Small intestine (tissue), 7 donors: Measurements from ENCODE around the gene UQCRC2. TPM values are rescaled to one million over a fixed set of nuclear protein-coding genes. Genes with fewer than 3 reads are reported as not detected.
A peak's percentile ranks its signal among the peaks of the same experiment; 100 is the strongest.

ENCODE experiments used
- DNase-seq, 2 donors: peaks; one replicate each; pipeline versions ENCODE4 v3.0.0 to v3.0.0-alpha.2; 2013
- FAIRE-seq: peaks from 2 replicates; lab custom pipeline; 2012; peaks lifted over from hg19 to GRCh38; lab: Jason Lieb, UNC
- H3K27ac ChIP-seq, 3 donors: one replicate each; pipeline ENCODE4 v1.5.1; 2013; ENCODE audit warnings: low read length in 2 of 3, mild to moderate bottlenecking in 2 of 3, control low read depth in 1 of 3, inconsistent platforms in 1 of 3, low read depth in 1 of 3, moderate library complexity in 1 of 3
- H3K27me3 ChIP-seq, 3 donors: one replicate each; pipeline ENCODE4 v1.6.1; 2013; ENCODE audit warnings: low read length in 3 of 3, inconsistent platforms in 1 of 3; ENCODE audit not compliant: control insufficient read depth in 3 of 3, insufficient read depth in 3 of 3
- H3K36me3 ChIP-seq, 3 donors: one replicate each; pipeline ENCODE4 v1.6.1; 2013; ENCODE audit warnings: low read length in 3 of 3, inconsistent platforms in 1 of 3, low read depth in 1 of 3, mild to moderate bottlenecking in 1 of 3, moderate library complexity in 1 of 3; ENCODE audit not compliant: control insufficient read depth in 3 of 3, insufficient read depth in 2 of 3
- H3K4me1 ChIP-seq, 3 donors: one replicate each; pipeline ENCODE4 v1.6.1; 2013; ENCODE audit warnings: low read length in 2 of 3, inconsistent platforms in 1 of 3, low read depth in 1 of 3, mild to moderate bottlenecking in 1 of 3, moderate library complexity in 1 of 3; ENCODE audit not compliant: control insufficient read depth in 3 of 3, insufficient read depth in 2 of 3
- H3K4me3 ChIP-seq, 3 donors: one replicate each; pipeline ENCODE4 v1.5.1; 2013; ENCODE audit warnings: low read length in 3 of 3, control low read depth in 1 of 3, inconsistent platforms in 1 of 3, low read depth in 1 of 3, mild to moderate bottlenecking in 1 of 3, moderate library complexity in 1 of 3
- H3K9me3 ChIP-seq, 2 donors: one replicate each; pipeline ENCODE4 v1.6.1; 2013; ENCODE audit warnings: low read depth in 1 of 2, low read length in 1 of 2; ENCODE audit not compliant: control insufficient read depth in 2 of 2, insufficient read depth in 1 of 2
- WGBS, 3 donors: extraction: QIAGEN DNeasy Blood & Tissue Kit; methylation state at CpG; one replicate each; pipeline ENCODE4 v1.1.7; 2013; 5-methylcytosine and 5-hydroxymethylcytosine counted together
- polyA plus RNA-seq, 4 donors: library from polyadenylated mRNA; stranded (reverse) in 3 of 4; unstranded in 1 of 4; fragments of 200-250 nt in 3 of 4; fragments of 120-200 nt in 1 of 4; gene quantifications; one replicate each; pipeline versions ENCODE4 v1.2.1 to v1.2.3, GENCODE V29; 2013
- donor health status: healthy with polysubstance abuse.
- donor health status: control.
- donor health status: control.
- donor health status: Bipolar disorder and iron deficiency.
- donor health status: healthy.

Gene UQCRC2
- polyA plus RNA-seq, 4 donors: 245 to 408 (median 299) TPM

DNA sequence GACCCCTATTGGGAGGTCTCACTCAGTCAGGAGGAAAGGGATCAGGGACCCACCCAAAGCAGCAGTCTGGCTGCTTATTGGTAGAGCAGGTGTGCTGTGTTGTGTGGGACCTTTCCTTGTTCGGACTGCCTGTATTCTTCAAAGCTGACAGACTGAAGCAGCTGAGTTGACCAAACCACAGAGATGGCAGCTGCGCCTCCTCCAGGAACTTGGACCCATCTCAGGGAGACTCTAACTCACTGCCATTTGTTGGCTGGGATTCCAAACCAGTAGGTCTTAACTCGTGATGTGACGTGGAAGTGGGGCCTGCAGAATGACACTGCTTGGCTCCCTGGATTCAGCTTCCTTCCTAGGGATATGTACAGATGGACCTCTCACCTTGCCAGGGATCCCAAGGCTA lies 9.6 kb upstream of the UQCRC2 start:
- FAIRE-seq (no peak), DNase-seq (no peak)
- 91 to 94% (median 92%) methylated on average over 4 of the region's 4 CpGs for WGBS, 3 donors
- H3K27ac ChIP-seq: no peak overlapping the region
- H3K36me3 ChIP-seq: no peaks in the 10 kb centered on the region
- H3K4me1 ChIP-seq: peaks cover 0 to 6% (median 0%) of the 10 kb centered on the region in 3 donors
- H3K9me3 ChIP-seq: no peaks in the 10 kb centered on the region
- H3K4me3 ChIP-seq: no peak overlapping the region
- no peaks in the 10 kb centered on the region for H3K27me3 ChIP-seq

GRCh38 chr16:21946889-21947635 lies 6.1 kb upstream of the UQCRC2 start:
- Histone ChIP-seq H3K4me1 (peaks cover 3 to 16% (median 6%) of the 10 kb centered on the region in 3 donors), H3K36me3 (no peaks in the 10 kb centered on the region), H3K27ac (peak overlapping the region in 1 of 3 donors; percentile 72), H3K27me3 (no peaks in the 10 kb centered on the region), H3K9me3 (no peaks in the 10 kb centered on the region), H3K4me3 (no peak overlapping the region)
- DNase-seq: peak; percentile 33 to 62
- WGBS, 3 donors: 33 to 59% (median 34%) methylated on average over 9 of the region's 9 CpGs
- no peak for FAIRE-seq

DNA sequence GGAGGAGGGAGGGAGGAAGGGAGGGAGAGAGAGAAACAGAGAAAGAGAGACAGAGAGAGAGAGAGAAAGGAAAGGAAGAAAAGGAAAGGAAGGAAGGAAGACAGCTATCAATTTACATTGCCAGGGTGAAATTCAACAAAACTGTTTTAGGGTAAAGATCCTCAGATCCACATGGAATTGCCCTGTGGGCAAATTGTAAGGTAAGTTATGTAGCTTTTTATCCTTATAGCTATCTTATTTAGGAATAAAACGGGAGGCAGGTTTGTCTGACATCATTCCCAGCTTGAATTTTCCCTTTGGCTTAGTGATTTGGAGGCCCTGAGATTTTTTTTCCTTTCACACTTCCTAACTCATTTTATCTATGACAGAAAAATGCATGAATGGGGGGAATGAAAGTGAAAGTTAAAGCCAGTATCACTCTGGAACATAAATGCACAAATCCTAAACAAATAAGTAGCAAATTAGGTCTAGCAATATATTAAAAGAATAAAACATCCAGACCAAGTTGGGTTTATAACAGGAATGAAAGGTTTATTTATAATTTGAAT lies 3.4 kb upstream of the UQCRC2 start:
- FAIRE-seq (no peak), DNase-seq (peak in 1 of 2 donors; percentile 24)
- Histone ChIP-seq H3K27me3 (no peaks in the 10 kb centered on the region), H3K4me1 (peaks cover 3 to 18% (median 13%) of the 10 kb centered on the region in 3 donors), H3K9me3 (no peaks in the 10 kb centered on the region), H3K27ac (no peak overlapping the region), H3K36me3 (no peaks in the 10 kb centered on the region), H3K4me3 (no peak overlapping the region)
- 22 to 42% (median 30%) methylated on average over 1 of the region's 1 CpG for WGBS, 3 donors

DNA sequence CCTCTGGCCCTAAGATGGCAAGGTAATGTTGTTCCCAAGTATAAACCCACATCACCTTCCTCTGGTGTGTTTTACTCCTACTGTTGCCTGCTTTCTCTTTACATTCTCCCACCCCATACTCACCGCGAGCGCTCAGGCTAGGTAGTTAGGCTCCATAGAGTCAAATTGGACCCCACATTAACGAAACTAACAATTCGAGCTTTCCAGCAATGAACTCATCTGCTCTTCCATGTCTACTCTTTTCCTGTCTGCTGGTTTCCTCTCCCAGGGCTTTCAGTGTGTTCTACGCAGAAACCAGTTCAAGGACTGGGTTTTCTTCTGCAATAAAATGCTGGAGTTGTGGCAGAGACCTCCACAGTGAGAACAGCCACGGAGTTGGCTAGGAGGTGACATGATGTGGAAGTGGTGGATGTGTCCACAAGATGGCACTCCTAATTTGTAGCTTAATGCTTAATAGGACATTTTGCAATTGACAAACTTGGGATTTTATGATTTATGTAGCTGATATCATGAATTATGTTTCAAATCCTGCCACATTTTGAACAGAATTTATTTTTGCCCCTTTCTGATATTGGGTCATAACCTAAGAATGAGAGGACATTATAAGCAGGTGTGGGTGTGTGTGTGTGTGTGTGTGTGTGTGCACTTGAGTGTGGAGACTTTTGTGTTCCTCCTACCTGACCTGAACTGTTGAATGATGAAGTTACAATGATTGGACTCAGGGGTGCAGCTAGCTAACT lies 2.2 kb upstream of the UQCRC2 start:
- Histone ChIP-seq H3K4me1 (peaks cover 3 to 18% (median 13%) of the 10 kb centered on the region in 3 donors), H3K9me3 (no peaks in the 10 kb centered on the region), H3K27me3 (no peaks in the 10 kb centered on the region), H3K4me3 (no peak overlapping the region), H3K27ac (peak overlapping the region in 1 of 3 donors; percentile 98), H3K36me3 (peaks cover 0 to 3% (median 0%) of the 10 kb centered on the region in 3 donors)
- DNase-seq (peak; percentile 46 to 51), FAIRE-seq (no peak)
- 75 to 77% (median 76%) methylated on average over 7 of the region's 7 CpGs for WGBS, 3 donors

DNA sequence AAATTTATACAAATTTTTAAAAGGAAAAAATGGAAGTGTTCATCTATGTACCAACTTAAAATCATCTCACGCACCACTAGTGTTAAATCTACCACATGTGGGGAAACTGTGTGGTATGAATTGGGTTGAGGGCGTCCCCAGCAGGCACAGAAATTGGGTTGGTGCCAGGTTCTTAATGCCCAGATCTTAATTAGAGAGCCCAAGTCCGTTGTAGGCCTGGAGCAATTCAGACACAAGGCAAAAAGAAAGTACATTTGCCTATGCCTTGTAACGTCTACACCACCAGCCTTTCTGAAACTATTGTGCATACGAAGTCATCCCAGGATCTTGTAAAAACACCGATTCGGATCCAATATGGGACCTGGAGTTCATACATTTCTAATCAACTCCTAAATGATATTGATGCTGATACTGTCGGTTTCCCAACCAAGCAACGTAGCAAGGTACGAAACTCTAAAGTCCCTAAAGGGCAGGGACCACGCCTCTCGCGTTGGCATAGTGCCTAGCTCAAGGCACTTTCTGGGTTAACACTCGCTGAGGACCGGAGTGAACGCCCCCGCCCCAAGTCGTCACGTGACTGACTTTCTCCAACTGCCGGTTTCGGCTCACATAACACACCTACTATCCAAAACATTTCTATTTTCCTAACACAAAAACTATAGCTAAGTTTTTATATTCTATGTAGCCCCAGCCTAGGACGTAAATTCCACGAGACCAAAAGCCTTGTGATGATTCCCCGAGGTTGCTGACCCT lies 945 bp upstream of the UQCRC2 start:
- Histone ChIP-seq H3K9me3 (no peaks in the 10 kb centered on the region), H3K36me3 (peaks cover 0 to 15% (median 3%) of the 10 kb centered on the region in 3 donors), H3K27ac (peak overlapping the region; percentile 96 to 98 (median 97)), H3K4me3 (peak overlapping the region; percentile 87 to 92 (median 91)), H3K27me3 (no peaks in the 10 kb centered on the region), H3K4me1 (peaks cover 3 to 18% (median 13%) of the 10 kb centered on the region in 3 donors)
- DNase-seq (peak; percentile 93 to 98), FAIRE-seq (no peak)
- 1 to 2% (median 1%) methylated on average over 24 of the region's 24 CpGs for WGBS, 3 donors

DNA sequence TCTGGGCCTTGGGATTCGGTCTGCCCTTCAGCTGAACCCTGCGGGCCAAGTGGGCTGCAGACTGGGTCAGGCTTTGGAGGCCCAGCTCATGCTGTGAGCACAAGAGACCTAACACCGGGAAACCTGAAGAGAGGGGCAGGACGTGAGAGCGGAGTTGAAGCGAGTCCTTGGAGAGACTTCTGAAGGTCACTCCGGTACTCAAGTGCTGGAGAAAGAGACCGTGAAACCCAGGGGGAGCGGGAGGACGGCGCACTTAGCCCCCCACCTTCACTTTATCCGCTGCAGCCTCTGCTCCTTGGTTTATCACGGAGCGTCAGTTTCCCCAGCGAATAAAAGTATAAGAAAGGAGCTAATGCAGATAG lies 361 bp downstream of the UQCRC2 start:
- no peaks in the 10 kb centered on the region for H3K27me3 ChIP-seq
- H3K9me3 ChIP-seq: no peaks in the 10 kb centered on the region
- FAIRE-seq (no peak), DNase-seq (no peak)
- peak overlapping the region; percentile 87 to 92 (median 91) for H3K4me3 ChIP-seq
- WGBS, 3 donors: 0% methylated on average over 15 of the region's 15 CpGs
- peaks cover 3 to 13% (median 12%) of the 10 kb centered on the region in 3 donors for H3K4me1 ChIP-seq
- H3K36me3 ChIP-seq: peaks cover 0 to 18% (median 7%) of the 10 kb centered on the region in 3 donors
- peak overlapping the region; percentile 96 to 98 (median 97) for H3K27ac ChIP-seq

GRCh38 chr16:21957714-21958346 lies 4.7 kb downstream of the UQCRC2 start:
- Histone ChIP-seq H3K4me3 (no peak overlapping the region), H3K9me3 (no peaks in the 10 kb centered on the region), H3K4me1 (peaks cover 0 to 6% (median 0%) of the 10 kb centered on the region in 3 donors), H3K36me3 (peaks cover 19 to 33% (median 20%) of the 10 kb centered on the region in 3 donors), H3K27ac (no peak overlapping the region), H3K27me3 (no peaks in the 10 kb centered on the region)
- FAIRE-seq: no peak
- WGBS, 3 donors: 39 to 61% (median 47%) methylated on average over 1 of the region's 1 CpG
- DNase-seq: no peak
